Keratinocyte (primary cell): ENCODE results near the gene RFX8. TPM values are rescaled to one million over a fixed set of nuclear protein-coding genes. Genes with fewer than 3 reads are reported as not detected.

Experiments used
- DNase-seq: peaks from one replicate; pipeline ENCODE4 v3.0.0-alpha.2; 2011; ENCODE audit warnings: low read depth, missing footprints, low spot score
- FAIRE-seq: peaks from 2 replicates; lab custom pipeline; 2011; peaks lifted over from hg19 to GRCh38; lab: Jason Lieb, UNC
- H2AFZ ChIP-seq: 2 replicates; pipeline ENCODE4 v1.6.0; 2012; ENCODE audit warnings: low read length, control low read depth, inconsistent platforms; ENCODE audit not compliant: control insufficient read depth
- H3K27ac ChIP-seq: 2 replicates; pipeline ENCODE4 v1.5.1; 2011; ENCODE audit warnings: low read length; ENCODE audit not compliant: control insufficient read depth, insufficient read depth
- H3K27me3 ChIP-seq: 3 replicates; pipeline ENCODE4 v1.6.0; 2011; ENCODE audit warnings: low read length; ENCODE audit not compliant: control insufficient read depth, insufficient read depth; ENCODE audit errors: extremely low read depth
- H3K36me3 ChIP-seq, 2 experiments: 2 replicates in 1 of 2; 3 replicates in 1 of 2; pipeline ENCODE4 v1.5.1; 2011; ENCODE audit warnings: low read length in 2 of 2, mild to moderate bottlenecking in 1 of 2; ENCODE audit not compliant: control insufficient read depth in 2 of 2, insufficient read depth in 2 of 2; ENCODE audit errors: extremely low read depth in 1 of 2
- H3K4me1 ChIP-seq: 3 replicates; pipeline ENCODE4 v1.5.1; 2011; ENCODE audit warnings: low read length; ENCODE audit not compliant: control insufficient read depth, insufficient read depth; ENCODE audit errors: extremely low read depth
- H3K4me2 ChIP-seq: 3 replicates; pipeline ENCODE4 v1.6.0; 2011; ENCODE audit warnings: low read depth, low read length; ENCODE audit not compliant: control insufficient read depth, insufficient read depth; ENCODE audit errors: extremely low read depth
- H3K4me3 ChIP-seq, 3 experiments: fragments of 200-600 bp in 1 of 3; sonication (generic) in 1 of 3; 2 replicates in 2 of 3; 3 replicates in 1 of 3; pipeline ENCODE4 v1.5.1; 2011 to 2016; ENCODE audit warnings: low read length in 3 of 3, mild to moderate bottlenecking in 3 of 3, control low read depth in 2 of 3, inconsistent platforms in 1 of 3, low read depth in 1 of 3, mixed read lengths in 1 of 3, mixed run types in 1 of 3, moderate library complexity in 1 of 3; ENCODE audit not compliant: control insufficient read depth in 2 of 3, insufficient read depth in 2 of 3; ENCODE audit errors: extremely low read depth in 1 of 3
- H3K79me2 ChIP-seq: 2 replicates; pipeline ENCODE4 v1.6.0; 2012; ENCODE audit warnings: low read length; ENCODE audit not compliant: control insufficient read depth, insufficient read depth
- H3K9ac ChIP-seq: 3 replicates; pipeline ENCODE4 v1.6.0; 2011; ENCODE audit warnings: low read length; ENCODE audit not compliant: control insufficient read depth, insufficient read depth; ENCODE audit errors: extremely low read depth
- H3K9me1 ChIP-seq: 3 replicates; pipeline ENCODE4 v1.6.0; 2011; ENCODE audit warnings: low read length; ENCODE audit not compliant: control insufficient read depth, insufficient read depth; ENCODE audit errors: extremely low read depth
- H3K9me3 ChIP-seq: 2 replicates; pipeline ENCODE4 v1.5.1; 2012; ENCODE audit warnings: low read depth, low read length; ENCODE audit not compliant: control insufficient read depth
- H4K20me1 ChIP-seq: 3 replicates; pipeline ENCODE4 v1.6.0; 2011; ENCODE audit warnings: low read length; ENCODE audit not compliant: control insufficient read depth, insufficient read depth; ENCODE audit errors: extremely low read depth
- EZH2 ChIP-seq: IDR thresholded peaks from one replicate; pipeline ENCODE4 v1.6.1; 2012; ENCODE audit warnings: inconsistent platforms, mild to moderate bottlenecking, low read length, moderate library complexity
- dilution Hi-C: fragments of 300-500 bp; cut with MboI; formaldehyde crosslinking; loops from one replicate; pipeline ENCODE4 v1.7.0; 2020; ENCODE audit warnings: low sequenced_read_pairs; ENCODE audit not compliant: extremely low pct_ligation_motif_present
- polyA plus RNA-seq, 5 experiments: library from polyadenylated mRNA; depleted of rRNA in 3 of 5; stranded (reverse) in 3 of 5; stranded (forward) in 1 of 5; unstranded in 1 of 5; fragments of >200 nt; gene quantifications; 1 replicate in 1 of 5; 2 replicates in 3 of 5; 3 replicates in 1 of 5; pipeline versions ENCODE4 v1.2.1 to v1.2.3, GENCODE V29; 2011 to 2012; ENCODE audit warnings: missing spikeins in 2 of 5, low read depth in 1 of 5, low replicate concordance in 1 of 5
- TF ChIP-seq, protein P1 (sequence below), 3 experiments: IDR thresholded peaks in 1 of 3; conservative IDR thresholded peaks in 1 of 3; optimal IDR thresholded peaks in 1 of 3; 2 replicates in 2 of 3; 3 replicates in 1 of 3; pipeline versions ENCODE3 to v1.5.1; 2011; ENCODE audit warnings: low read length in 3 of 3, mild to moderate bottlenecking in 3 of 3, moderate library complexity in 2 of 3, control low read depth in 1 of 3, inconsistent platforms in 1 of 3; ENCODE audit not compliant: insufficient read depth in 2 of 3; ENCODE audit errors: extremely low read depth in 1 of 3

Gene RFX8
- polyA plus RNA-seq, 1 donor (not counting 4 experiments of a cell fraction or from before 2014, with no cell fraction given): 0.05 TPM

DNA sequence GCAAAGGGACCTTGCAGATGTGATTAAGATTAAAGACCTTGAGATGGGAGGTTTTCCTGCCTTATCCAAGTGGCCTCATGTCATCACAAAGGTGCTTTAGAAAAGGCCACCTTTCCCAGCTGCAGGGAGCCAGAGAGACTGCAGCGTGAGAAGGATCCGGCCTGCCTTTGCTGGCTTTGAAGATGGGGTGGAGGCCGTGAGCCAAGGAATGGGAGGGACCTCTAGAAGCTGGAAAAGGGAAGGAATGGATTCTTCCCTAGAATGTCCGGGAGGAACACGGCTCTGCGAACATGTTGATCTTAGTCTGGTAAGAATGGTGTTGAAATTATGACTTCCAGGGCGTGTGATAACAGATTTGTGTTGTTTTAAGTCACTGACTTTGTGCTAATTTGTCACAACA is 47.7 kb downstream of the RFX8 start:
- no peaks in the 10 kb centered on the region for H3K27me3 ChIP-seq
- no peak overlapping the region for H2AFZ ChIP-seq
- H3K9me1 ChIP-seq: no peaks in the 10 kb centered on the region
- no peak for TF ChIP-seq EZH2
- TF ChIP-seq, protein P1, sequence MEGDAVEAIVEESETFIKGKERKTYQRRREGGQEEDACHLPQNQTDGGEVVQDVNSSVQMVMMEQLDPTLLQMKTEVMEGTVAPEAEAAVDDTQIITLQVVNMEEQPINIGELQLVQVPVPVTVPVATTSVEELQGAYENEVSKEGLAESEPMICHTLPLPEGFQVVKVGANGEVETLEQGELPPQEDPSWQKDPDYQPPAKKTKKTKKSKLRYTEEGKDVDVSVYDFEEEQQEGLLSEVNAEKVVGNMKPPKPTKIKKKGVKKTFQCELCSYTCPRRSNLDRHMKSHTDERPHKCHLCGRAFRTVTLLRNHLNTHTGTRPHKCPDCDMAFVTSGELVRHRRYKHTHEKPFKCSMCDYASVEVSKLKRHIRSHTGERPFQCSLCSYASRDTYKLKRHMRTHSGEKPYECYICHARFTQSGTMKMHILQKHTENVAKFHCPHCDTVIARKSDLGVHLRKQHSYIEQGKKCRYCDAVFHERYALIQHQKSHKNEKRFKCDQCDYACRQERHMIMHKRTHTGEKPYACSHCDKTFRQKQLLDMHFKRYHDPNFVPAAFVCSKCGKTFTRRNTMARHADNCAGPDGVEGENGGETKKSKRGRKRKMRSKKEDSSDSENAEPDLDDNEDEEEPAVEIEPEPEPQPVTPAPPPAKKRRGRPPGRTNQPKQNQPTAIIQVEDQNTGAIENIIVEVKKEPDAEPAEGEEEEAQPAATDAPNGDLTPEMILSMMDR (optimal IDR thresholded peaks at IDR 0.05 in 1 of 3, IDR thresholded peaks at IDR 0.05 in 1 of 3, conservative IDR thresholded peaks at IDR 0.05 in 1 of 3; ENCODE audit: extremely low read depth in 1 of 3, insufficient read depth in 2 of 3, low read length in 3 of 3): no peak
- H3K9ac ChIP-seq: no peak overlapping the region
- no peaks in the 10 kb centered on the region for H3K4me1 ChIP-seq
- DNase-seq (no peak), FAIRE-seq (no peak)
- no peaks in the 10 kb centered on the region for H4K20me1 ChIP-seq
- H3K27ac ChIP-seq: no peak overlapping the region
- no peaks in the 10 kb centered on the region for H3K36me3 ChIP-seq
- no peaks in the 10 kb centered on the region for H3K79me2 ChIP-seq
- no peak overlapping the region for H3K4me2 ChIP-seq
- dilution Hi-C loops: no loop called here
- no peaks in the 10 kb centered on the region for H3K9me3 ChIP-seq
- no peak overlapping the region for H3K4me3 ChIP-seq

DNA sequence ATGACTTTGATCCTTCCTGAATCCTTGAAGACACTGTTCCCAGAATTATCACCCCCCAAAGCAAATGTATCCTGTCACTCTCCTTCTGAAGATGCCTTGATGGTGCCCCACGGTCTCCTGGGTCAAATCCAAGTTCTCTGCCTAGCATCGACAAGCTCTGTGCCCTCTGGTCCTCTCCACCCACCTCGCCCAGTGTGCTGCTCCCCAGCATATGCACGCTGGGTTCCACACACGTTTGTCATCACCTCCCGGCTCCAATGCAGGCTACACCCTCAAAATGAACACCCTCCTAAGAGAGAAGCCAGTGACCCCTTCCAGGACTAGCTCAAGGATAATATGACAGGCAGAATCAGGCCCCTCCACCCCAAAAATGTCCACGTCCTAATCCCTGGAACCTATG is 48.1 kb downstream of the RFX8 start:
- Histone ChIP-seq H3K79me2 (no peaks in the 10 kb centered on the region), H3K9ac (no peak overlapping the region), H2AFZ (no peak overlapping the region), H3K36me3 (no peaks in the 10 kb centered on the region), H3K9me3 (no peaks in the 10 kb centered on the region), H3K27ac (no peak overlapping the region), H3K4me2 (no peak overlapping the region), H4K20me1 (no peaks in the 10 kb centered on the region), H3K4me1 (no peaks in the 10 kb centered on the region), H3K27me3 (no peaks in the 10 kb centered on the region), H3K9me1 (no peaks in the 10 kb centered on the region), H3K4me3 (no peak overlapping the region)
- dilution Hi-C loops: no loop called here
- TF ChIP-seq, protein P1 (optimal IDR thresholded peaks at IDR 0.05 in 1 of 3, IDR thresholded peaks at IDR 0.05 in 1 of 3, conservative IDR thresholded peaks at IDR 0.05 in 1 of 3; ENCODE audit: extremely low read depth in 1 of 3, insufficient read depth in 2 of 3, low read length in 3 of 3): no peak
- TF ChIP-seq EZH2: no peak
- no peak for FAIRE-seq
- no peak for DNase-seq
